GM21390 (cell line): Measurements from ENCODE around the gene AMPD3.

Experiments
- ATAC-seq: cut with Tn5 transposase; IDR thresholded peaks from one replicate; pipeline ENCODE4 v1.9.1; 2021; ENCODE audit not compliant: unreplicated experiment

AMPD3 gene

DNA sequence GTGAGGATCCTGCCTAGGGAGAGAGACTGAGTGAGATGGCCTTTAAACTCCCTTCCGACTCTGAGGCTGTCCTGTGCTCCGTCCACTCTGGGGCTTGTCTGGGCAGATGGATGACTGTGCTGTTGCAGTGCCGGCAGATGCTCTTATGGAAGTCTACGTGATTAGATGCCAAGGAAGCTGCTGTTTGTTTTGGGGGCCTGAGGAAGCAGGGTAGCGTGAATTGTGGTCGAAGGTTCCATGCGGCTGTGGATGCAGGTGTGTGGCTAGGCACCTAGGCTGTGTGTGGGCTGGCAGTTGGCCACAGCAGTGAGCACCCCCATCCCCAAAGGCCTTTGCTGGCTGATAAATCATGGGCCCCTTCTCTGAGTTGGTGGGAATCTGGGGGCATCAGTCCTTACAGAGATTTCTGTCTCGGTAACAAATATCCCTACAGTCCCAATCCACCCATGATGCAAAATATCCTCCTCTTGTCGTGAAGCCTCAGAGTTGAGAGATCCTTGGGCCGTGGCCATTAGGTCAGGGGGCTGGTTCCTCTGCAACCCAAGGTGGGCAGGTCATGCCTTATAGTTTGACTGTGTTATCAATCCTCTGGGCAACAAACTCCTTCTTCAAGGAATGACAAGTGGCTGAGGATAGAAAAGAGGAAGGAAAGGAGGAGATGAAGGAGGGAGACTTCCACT, 31.2 kb downstream of the AMPD3 start:
- ATAC-seq: no peak

DNA sequence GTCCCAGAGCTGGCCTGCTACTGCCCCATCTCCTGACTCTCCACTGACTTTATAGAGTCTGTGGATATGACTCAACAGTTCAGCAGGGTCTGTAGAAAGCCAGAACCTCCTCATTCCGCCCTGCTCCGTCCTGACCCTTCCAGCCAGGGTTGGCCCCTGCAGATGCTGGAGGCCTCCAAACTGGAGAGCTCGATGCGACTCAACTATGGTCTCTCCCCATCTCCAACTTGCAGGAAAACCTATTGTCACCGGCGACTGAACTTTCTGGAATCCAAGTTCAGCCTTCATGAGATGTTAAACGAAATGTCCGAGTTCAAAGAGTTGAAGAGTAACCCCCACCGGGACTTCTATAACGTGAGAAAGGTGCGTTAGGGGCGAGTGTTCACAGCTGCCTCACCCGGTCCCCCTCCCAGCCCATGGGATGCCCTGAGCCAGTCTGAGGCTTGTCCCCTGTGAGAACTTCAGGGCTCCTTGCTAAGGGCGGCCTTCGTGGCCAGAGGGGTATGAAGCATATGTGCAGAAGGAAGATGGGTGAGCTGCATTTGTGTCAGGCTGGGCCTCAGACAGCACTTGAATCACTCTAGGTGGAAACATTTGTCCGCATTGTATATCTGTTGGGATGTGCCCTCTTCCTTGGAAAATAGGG, 32.1 kb downstream of the AMPD3 start:
- ATAC-seq: no peak

GRCh38 chr11:10488121-10488933, 33.3 kb downstream of the AMPD3 start:
- no peak for ATAC-seq

DNA sequence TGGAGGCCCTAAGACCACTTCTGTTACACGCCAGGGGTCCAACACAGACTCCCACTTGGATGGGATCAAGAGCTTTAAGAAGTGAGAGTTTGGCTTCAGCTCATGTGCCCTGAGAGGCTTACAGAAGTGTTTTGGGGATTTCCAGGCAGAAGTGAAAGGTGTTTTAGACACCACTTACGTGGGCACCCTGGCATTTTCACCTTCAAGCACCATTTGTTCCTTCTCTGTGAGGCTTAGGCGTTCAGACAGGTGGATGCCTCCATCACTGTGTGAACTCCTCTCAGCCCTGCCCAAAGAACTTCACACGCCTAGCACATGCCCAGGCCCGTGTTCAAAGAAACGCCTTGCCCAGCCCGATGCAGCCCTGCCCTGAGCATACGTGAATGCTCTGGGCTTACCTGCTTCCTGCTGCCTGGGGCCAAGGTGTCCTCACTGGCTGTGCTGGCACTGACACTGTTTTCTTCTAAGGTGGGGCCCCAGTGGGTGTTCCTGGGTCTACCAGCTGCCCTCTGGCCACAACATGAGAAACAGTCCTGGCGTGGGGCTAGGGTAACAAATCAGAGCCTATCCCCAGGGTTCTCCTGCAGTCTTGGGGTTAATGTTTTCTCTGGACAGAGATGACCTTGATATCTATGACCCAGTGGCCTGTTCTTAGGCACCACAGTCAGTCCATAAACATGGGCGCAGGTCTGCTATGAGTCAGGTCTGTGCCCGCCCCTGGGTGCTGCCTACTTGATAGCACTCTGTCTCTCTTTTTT, 34.0 kb downstream of the AMPD3 start:
- ATAC-seq: no peak

GRCh38 chr11:10490032-10490397, 35.0 kb downstream of the AMPD3 start:
- no peak for ATAC-seq

GRCh38 chr11:10490398-10491241, 35.6 kb downstream of the AMPD3 start:
- ATAC-seq: no peak

- ATAC-seq: no peak
Measured at GRCh38 chr11:10492084-10492483, 37.0 kb downstream of the AMPD3 start.

DNA sequence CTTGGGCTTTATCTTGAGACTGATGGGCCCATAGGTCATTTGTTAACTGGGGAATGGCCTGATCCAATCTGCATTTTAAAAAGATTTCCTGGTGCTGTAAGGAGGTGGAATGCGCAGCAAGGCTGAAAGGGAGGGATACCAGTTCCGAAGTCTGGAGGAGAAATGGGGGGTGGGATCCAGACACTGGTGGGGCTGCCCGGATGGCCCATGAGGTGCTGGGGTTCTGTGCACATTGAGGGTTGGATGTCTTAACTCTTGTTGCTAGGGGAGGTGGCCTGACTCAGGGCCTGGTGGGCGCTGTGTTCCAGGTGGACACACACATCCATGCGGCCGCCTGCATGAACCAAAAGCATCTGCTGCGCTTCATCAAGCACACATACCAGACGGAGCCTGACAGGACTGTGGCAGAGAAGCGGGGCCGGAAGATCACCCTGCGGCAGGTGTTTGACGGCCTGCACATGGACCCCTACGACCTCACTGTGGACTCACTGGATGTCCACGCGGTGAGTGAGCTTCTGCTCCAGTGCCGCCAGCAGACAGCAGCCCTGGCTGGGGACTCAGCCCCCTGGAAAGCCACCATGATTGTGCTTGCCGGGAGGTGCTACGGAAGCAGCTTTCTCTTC, 38.1 kb downstream of the AMPD3 start:
- ATAC-seq: no peak

GRCh38 chr11:10494636-10495463, 39.8 kb downstream of the AMPD3 start:
- no peak for ATAC-seq

DNA sequence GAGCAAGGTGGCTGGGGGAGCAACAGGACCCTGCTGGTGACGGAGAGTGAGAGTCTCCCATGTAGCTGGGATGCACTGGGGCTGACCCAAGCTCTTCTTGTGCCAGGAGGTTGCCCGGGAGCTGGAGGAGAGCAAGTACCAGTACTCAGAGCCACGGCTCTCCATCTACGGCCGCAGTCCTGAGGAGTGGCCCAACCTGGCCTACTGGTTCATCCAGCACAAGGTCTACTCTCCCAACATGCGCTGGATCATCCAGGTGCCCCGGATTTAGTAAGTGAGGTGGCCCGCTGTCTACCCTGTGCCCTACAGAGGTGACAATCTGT, 40.4 kb downstream of the AMPD3 start:
- ATAC-seq: no peak

GRCh38 chr11:10496296-10496936, 41.4 kb downstream of the AMPD3 start:
- ATAC-seq: no peak

DNA sequence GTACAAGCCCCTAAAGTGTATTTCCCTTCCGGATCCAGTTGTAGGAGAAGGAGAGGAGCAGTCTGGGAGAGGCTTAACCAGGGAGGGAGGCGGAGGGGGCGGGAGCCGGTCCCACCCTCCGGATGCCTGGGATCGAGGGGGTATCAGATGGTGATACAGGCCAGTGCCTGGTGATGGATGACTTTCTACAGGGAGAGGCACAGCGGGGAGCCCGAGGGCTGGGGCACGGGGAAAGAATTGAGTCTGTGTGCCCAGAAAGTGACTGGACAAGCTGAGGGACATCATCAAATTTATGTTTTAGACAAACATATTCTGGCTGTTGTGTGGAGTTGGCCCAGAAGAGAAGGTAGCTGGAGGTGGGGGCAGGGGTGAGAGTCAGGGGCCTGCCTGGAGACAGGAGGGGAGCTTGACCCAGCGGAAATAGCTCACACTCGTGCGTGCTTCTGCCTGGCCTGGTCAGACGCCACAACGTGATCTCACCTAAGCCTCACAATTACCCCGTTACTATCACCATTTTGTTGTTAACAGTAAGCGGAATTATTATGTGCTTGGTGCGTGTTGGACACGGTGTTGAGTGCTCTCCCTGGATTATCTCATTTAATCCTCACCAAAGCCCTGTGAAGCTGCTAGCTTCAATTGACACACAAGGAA, 42.4 kb downstream of the AMPD3 start:
- ATAC-seq: no peak

DNA sequence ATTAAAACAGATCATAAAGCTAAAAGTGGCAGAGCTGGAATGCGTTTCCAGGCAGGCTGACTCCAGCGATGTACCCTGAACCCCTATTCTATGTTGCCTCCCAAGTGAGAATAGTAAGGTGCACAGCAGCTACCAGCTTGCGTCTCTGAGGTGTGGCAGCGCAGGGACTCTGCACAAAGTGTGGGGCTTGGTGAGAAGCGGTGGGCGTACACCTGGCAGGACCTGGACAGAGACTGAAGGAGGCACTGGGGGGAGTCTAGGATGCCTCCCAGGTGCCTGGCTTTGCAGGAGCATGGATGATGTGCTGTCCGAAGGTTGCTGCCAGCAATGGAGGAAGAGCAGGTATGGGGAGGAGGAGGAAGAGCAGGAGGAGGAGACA, 42.9 kb downstream of the AMPD3 start:
- ATAC-seq: no peak

- ATAC-seq: no peak
Measured at GRCh38 chr11:10498426-10499250, 43.6 kb downstream of the AMPD3 start.

DNA sequence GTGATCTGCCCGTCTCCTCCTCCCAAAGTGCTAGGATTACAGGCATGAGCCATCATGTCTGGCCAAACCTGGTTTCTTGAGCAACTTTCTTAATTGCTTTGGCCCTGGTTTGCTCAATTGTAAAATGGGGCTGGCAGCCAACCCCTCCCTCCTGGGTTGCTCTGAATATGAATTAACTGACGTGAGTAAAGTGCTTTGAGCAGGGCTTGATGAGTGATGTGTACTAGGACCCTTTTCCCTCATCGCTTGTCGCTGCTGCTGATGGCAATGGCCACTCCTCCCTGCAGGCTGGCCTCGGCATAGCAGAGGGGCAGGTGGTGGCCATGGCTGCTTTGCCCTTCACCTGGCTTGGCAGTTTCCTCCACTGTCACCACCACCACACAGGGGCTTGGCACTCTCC, 44.4 kb downstream of the AMPD3 start:
- no peak for ATAC-seq

DNA sequence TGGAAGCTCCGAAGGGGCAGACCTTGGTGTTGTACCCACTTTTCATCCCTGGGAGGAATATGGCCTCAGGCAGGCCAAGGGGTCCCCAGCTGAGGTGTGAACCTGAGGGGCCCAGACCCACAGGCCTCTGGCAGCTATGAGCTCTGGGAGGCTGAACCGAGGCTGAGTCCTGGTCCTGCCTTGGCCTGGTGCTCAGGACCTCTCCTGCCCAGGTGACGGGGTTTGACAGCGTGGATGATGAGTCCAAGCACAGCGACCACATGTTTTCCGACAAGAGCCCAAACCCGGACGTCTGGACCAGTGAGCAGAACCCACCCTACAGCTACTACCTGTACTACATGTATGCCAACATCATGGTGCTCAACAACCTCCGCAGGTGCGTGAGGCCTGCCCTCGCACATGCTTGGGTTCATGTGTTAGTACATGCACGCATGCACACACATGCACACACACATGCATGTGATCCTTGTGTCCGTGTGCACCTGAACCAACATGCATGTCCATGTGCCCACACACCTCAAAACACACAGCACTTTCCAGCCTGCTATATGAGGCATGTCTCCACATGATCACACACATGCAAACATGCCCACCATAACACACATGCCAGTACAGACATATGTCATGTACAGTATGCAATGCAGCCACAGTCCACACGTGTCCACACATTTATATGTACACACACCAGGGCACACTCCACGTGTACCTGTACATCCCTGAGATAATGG, 45.0 kb downstream of the AMPD3 start:
- no peak for ATAC-seq
